Neutrophil (primary cell): ENCODE results near the gene ZNF416.

ENCODE experiments used
- H3K27ac ChIP-seq: fragments of 200-600 bp; sonication (generic); 2 replicates; pipeline ENCODE4 v1.5.1; 2016; ENCODE audit warnings: mild to moderate bottlenecking, moderate library complexity
- H3K27me3 ChIP-seq: fragments of 200-600 bp; sonication (generic); 2 replicates; pipeline ENCODE4 v1.6.0; 2016; ENCODE audit warnings: mild to moderate bottlenecking
- H3K36me3 ChIP-seq: fragments of 200-600 bp; sonication (generic); 2 replicates; pipeline ENCODE4 v1.5.1; 2017
- H3K4me1 ChIP-seq, 2 experiments: fragments of 200-600 bp in 1 of 2; sonication (generic) in 1 of 2; 1 replicate in 1 of 2; 2 replicates in 1 of 2; pipeline versions ENCODE4 v1.5.1 to v1.6.1; 2013 to 2016; ENCODE audit warnings: low read depth in 1 of 2, low read length in 1 of 2, mild to moderate bottlenecking in 1 of 2, moderate library complexity in 1 of 2; ENCODE audit not compliant: control insufficient read depth in 1 of 2, insufficient read depth in 1 of 2
- H3K4me3 ChIP-seq, 2 experiments: fragments of 200-600 bp in 1 of 2; sonication (generic) in 1 of 2; 1 replicate in 1 of 2; 2 replicates in 1 of 2; pipeline ENCODE4 v1.5.1; 2013 to 2016; ENCODE audit warnings: low read depth in 1 of 2, low read length in 1 of 2, mild to moderate bottlenecking in 1 of 2, moderate library complexity in 1 of 2
- H3K9me3 ChIP-seq: fragments of 200-600 bp; sonication (generic); 2 replicates; pipeline ENCODE4 v1.5.1; 2016
- CTCF ChIP-seq: fragments of 200-600 bp; sonication (generic); IDR thresholded peaks from 2 replicates; pipeline ENCODE4 v1.5.1; 2016; ENCODE audit warnings: antibody characterized with exemption

ZNF416 gene

GRCh38 chr19:57558525-57558924, 20.2 kb downstream of the ZNF416 start:
- H3K9me3 ChIP-seq = peaks cover 17% of the 10 kb centered on the region
- no peak for TF ChIP-seq CTCF

GRCh38 chr19:57557659-57558058, 21.1 kb downstream of the ZNF416 start:
- no peak overlapping the region for H3K4me3 ChIP-seq
- no peaks in the 10 kb centered on the region for H3K36me3 ChIP-seq
- peaks cover 20% of the 10 kb centered on the region for H3K9me3 ChIP-seq
- H3K4me1 ChIP-seq = peaks cover 15 to 16% of the 10 kb centered on the region in 2 experiments
- no peak for TF ChIP-seq CTCF
- no peaks in the 10 kb centered on the region for H3K27me3 ChIP-seq
- no peak overlapping the region for H3K27ac ChIP-seq

More at GRCh38 chr19:57558525-57558924, 20.2 kb downstream of the ZNF416 start:
- Histone ChIP-seq H3K27ac (no peak overlapping the region), H3K36me3 (no peaks in the 10 kb centered on the region), H3K4me1 (peaks cover 15 to 16% of the 10 kb centered on the region in 2 experiments), H3K4me3 (peak overlapping the region in 1 of 2 experiments; percentile 64), H3K27me3 (no peaks in the 10 kb centered on the region)

DNA sequence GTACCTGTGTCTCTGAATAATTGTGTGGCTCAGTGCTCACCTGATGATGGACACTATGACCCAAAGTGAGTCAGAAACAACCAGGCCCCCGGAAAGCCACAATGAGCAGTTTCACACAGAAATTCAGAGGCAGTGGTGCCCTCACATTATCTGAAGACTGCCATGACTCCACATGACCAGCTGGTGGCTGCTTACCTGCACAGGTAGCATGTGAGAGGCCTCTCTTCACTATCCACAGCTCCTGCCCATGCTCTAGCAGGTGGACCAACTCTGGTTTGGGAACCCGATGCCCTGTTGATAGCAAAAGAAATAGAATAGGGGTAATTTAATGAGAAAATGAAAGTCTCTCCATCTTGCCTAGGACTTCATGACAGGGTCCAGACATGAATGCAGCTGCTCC, 26.3 kb downstream of the ZNF416 start:
- no peak overlapping the region for H3K4me3 ChIP-seq
- no peak overlapping the region for H3K27ac ChIP-seq
- peaks cover 20% of the 10 kb centered on the region for H3K36me3 ChIP-seq
- no peaks in the 10 kb centered on the region for H3K27me3 ChIP-seq
- H3K9me3 ChIP-seq = peaks cover 14% of the 10 kb centered on the region
- H3K4me1 ChIP-seq = no peaks in the 10 kb centered on the region
- TF ChIP-seq CTCF = no peak

DNA sequence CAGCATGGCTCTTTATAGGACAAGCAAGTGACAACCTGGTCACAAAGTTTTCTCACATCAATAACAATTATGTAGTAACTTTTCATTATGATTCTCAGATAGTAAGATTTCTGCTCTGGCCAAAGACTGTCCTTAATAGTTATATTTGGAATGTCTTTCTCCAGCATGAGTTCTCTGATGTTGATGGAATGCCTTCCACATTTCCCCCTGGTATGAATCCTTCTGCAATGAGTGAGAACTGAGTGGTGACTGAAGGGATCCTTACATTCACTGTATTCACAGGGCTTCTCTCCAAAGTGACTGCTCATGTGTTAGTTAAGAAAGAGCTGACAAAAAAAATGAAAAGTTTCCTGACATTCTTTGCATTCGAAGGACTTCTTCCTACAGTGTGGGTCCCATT, 32.2 kb downstream of the ZNF416 start:
- Histone ChIP-seq H3K27me3 (no peaks in the 10 kb centered on the region), H3K36me3 (peaks cover 17% of the 10 kb centered on the region), H3K9me3 (peaks cover 48% of the 10 kb centered on the region), H3K4me1 (no peaks in the 10 kb centered on the region), H3K4me3 (no peak overlapping the region), H3K27ac (no peak overlapping the region)
- no peak for TF ChIP-seq CTCF

DNA sequence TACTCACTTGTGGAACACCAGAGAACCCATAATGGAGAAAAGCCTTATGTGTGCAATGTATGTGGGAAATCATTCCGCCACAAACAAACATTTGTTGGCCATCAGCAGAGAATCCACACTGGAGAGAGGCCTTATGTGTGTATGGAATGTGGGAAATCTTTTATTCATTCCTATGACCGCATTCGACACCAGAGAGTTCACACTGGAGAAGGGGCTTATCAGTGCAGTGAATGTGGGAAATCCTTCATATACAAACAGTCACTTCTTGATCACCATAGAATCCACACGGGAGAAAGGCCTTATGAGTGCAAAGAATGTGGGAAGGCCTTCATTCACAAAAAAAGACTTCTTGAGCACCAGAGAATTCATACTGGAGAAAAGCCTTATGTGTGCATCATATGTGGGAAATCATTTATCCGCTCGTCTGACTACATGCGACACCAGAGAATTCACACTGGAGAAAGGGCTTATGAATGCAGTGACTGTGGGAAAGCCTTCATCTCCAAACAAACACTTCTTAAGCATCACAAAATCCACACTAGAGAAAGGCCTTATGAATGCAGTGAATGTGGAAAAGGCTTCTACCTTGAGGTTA, 40.7 kb downstream of the ZNF416 start:
- H3K9me3 ChIP-seq = peaks cover 73% of the 10 kb centered on the region

More for the DNA sequence above, 40.7 kb downstream of the ZNF416 start:
- no peaks in the 10 kb centered on the region for H3K4me1 ChIP-seq
- H3K36me3 ChIP-seq = peaks cover 8% of the 10 kb centered on the region
- H3K27me3 ChIP-seq = no peaks in the 10 kb centered on the region
- no peak overlapping the region for H3K27ac ChIP-seq
- no peak for TF ChIP-seq CTCF
- H3K4me3 ChIP-seq = no peak overlapping the region
